Suprapubic skin (tissue), 3 donors: ENCODE results near the gene BCKDHA.

Experiments
- POLR2AphosphoS5 ChIP-seq, 3 donors: sonication (generic); formaldehyde crosslinking; IDR thresholded peaks; one replicate each; pipeline ENCODE4 v1.6.1; 2017; ENCODE audit warnings: antibody characterized with exemption in 3 of 3
- TF ChIP-seq, protein P1 (sequence below), 2 donors: fragments of 200-600 bp in 1 of 2; fragments of 450-650 bp in 1 of 2; sonication (generic) in 1 of 2; IDR thresholded peaks; one replicate each; pipeline ENCODE4 v1.5.1; 2016 to 2019; ENCODE audit warnings: antibody characterized with exemption in 2 of 2, mild to moderate bottlenecking in 1 of 2, moderate library complexity in 1 of 2

DNA sequence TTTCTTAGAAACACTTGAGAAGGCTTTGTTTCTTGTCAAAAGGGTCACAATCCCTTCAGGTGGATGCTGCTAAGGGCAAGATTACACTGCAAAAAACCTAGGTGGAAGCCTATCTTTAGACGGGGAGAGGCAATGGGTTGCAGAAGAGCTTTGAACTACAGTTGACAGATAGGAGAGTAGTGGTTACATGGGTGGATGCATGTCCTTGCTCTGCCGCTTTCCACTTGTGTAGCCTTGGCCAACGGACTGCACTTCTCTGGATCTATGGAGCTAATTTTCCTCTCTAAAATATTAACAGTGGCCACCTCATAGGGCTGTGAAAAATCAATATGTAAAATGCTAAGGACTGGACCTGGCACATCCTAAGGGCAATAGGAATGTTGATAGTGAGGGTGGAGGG, 980 bp downstream of the BCKDHA start:
- TF ChIP-seq, protein P1, sequence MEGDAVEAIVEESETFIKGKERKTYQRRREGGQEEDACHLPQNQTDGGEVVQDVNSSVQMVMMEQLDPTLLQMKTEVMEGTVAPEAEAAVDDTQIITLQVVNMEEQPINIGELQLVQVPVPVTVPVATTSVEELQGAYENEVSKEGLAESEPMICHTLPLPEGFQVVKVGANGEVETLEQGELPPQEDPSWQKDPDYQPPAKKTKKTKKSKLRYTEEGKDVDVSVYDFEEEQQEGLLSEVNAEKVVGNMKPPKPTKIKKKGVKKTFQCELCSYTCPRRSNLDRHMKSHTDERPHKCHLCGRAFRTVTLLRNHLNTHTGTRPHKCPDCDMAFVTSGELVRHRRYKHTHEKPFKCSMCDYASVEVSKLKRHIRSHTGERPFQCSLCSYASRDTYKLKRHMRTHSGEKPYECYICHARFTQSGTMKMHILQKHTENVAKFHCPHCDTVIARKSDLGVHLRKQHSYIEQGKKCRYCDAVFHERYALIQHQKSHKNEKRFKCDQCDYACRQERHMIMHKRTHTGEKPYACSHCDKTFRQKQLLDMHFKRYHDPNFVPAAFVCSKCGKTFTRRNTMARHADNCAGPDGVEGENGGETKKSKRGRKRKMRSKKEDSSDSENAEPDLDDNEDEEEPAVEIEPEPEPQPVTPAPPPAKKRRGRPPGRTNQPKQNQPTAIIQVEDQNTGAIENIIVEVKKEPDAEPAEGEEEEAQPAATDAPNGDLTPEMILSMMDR (IDR thresholded peaks at IDR 0.05) = no peak
- no peak for TF ChIP-seq POLR2AphosphoS5 (IDR thresholded peaks at IDR 0.05)
